Embryonic facial prominence (tissue), 1 donor: ENCODE measurements around the gene SHPK.
A peak's percentile ranks its signal among the peaks of the same experiment; 100 is the strongest.

Experiments
- DNase-seq: peaks from one replicate; pipeline ENCODE4 v3.0.0-alpha.2; 2016; ENCODE audit errors: extremely low spot score

Gene SHPK

GRCh38 chr17:3636154-3636907 is at the start of gene SHPK, which contains the start of gene CTNS:
TSS of gene SHPK (minus strand) at chr17:3636250. CDS start at chr17:3636219, 31 bp downstream.
TSS of gene CTNS (plus strand) at chr17:3636760. CDS start at chr17:3640207, 3,447 bp downstream.
- peak; percentile 91 for DNase-seq

- DNase-seq = no peak
These were observed 49.1 kb upstream of the SHPK start for GRCh38 chr17:3685174-3685573.

- no peak for DNase-seq
These were observed 47.0 kb upstream of the SHPK start for GRCh38 chr17:3683054-3683511.

GRCh38 chr17:3682033-3682432 is 46.0 kb upstream of the SHPK start:
- no peak for DNase-seq

GRCh38 chr17:3681565-3681964 is 45.5 kb upstream of the SHPK start:
- DNase-seq = no peak

- DNase-seq = no peak
These were observed 45.0 kb upstream of the SHPK start for GRCh38 chr17:3681057-3681456.

- DNase-seq = no peak
These were observed 43.6 kb upstream of the SHPK start for GRCh38 chr17:3679531-3680126.

- DNase-seq = no peak
These were observed 42.9 kb upstream of the SHPK start for GRCh38 chr17:3678821-3679530.

GRCh38 chr17:3678095-3678820 is 42.2 kb upstream of the SHPK start:
- no peak for DNase-seq

- no peak for DNase-seq
These were observed 39.8 kb upstream of the SHPK start for GRCh38 chr17:3675886-3676285.

GRCh38 chr17:3672571-3672970 is 36.5 kb upstream of the SHPK start:
- no peak for DNase-seq

GRCh38 chr17:3669548-3669947 is 33.5 kb upstream of the SHPK start:
- DNase-seq = no peak

- no peak for DNase-seq
These were observed 33.0 kb upstream of the SHPK start for GRCh38 chr17:3669085-3669347.

- peak; percentile 94 for DNase-seq
These were observed 32.4 kb upstream of the SHPK start, which contains the start of the genes EMC6 and TAX1BP3 for GRCh38 chr17:3668279-3669084. TSS of gene EMC6 (plus strand) at chr17:3668812. CDS start at chr17:3669147, 335 bp downstream. TSS of gene TAX1BP3 (minus strand) at chr17:3668578. CDS start at chr17:3668526, 52 bp downstream.

GRCh38 chr17:3667366-3668278 is 31.6 kb upstream of the SHPK start:
- peak; percentile 76 for DNase-seq

GRCh38 chr17:3666516-3666915 is 30.5 kb upstream of the SHPK start:
- no peak for DNase-seq

- DNase-seq = no peak
These were observed 29.8 kb upstream of the SHPK start for GRCh38 chr17:3665834-3666233.

GRCh38 chr17:3663102-3664011 is 27.3 kb upstream of the SHPK start:
- no peak for DNase-seq

GRCh38 chr17:3660311-3660891 is 24.4 kb upstream of the SHPK start:
- no peak for DNase-seq
